Uterus (tissue), 2 donors: ENCODE results near the gene OR6C75.

Source experiments
- CTCF ChIP-seq, 4 experiments: fragments of 200-600 bp in 2 of 4; fragments of 450-650 bp in 2 of 4; sonication (generic) in 2 of 4; IDR thresholded peaks; one replicate each; pipeline ENCODE4 v1.5.1; 2016 to 2019; ENCODE audit warnings: antibody characterized with exemption in 4 of 4, mild to moderate bottlenecking in 2 of 4, moderate library complexity in 1 of 4
- POLR2A ChIP-seq, 2 donors: fragments of 450-650 bp; IDR thresholded peaks; one replicate each; pipeline ENCODE4 v1.6.1; 2016; ENCODE audit warnings: antibody characterized with exemption in 2 of 2, mild to moderate bottlenecking in 1 of 2, moderate library complexity in 1 of 2

DNA sequence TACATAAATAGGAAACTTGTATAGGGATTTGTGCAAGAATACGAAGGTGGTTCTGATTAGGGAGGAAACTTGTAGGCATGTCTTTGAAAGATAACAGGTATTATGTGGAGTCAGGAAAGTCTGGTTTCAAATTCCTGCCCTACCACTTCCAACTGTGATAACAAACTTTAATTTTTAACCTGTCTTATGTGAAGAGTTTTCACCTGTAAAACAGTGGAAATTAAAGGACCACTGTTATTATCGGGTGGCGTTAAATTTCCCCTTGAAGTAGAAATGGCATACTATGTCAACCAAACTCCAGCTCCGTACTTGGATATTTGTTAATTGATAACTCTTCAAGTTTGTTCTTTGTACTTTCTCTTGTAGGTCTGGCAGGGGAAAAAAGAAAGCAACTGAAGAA lies 42.6 kb upstream of the OR6C75 start:
- TF ChIP-seq CTCF (IDR thresholded peaks at IDR 0.05) (no peak), POLR2A (IDR thresholded peaks at IDR 0.05) (no peak)
